Bronchial epithelial cell (primary cell): ENCODE results near the gene EML4. TPM values are rescaled to one million over a fixed set of nuclear protein-coding genes. Genes with fewer than 3 reads are reported as not detected.

Experiments used
- DNase-seq: peaks from one replicate; pipeline ENCODE4 v3.0.0-alpha.2; 2010; ENCODE audit warnings: low read depth
- FAIRE-seq: peaks from 2 replicates; lab custom pipeline; 2011; peaks lifted over from hg19 to GRCh38; lab: Jason Lieb, UNC
- H3K27me3 ChIP-seq: 2 replicates; pipeline ENCODE4 v1.5.1; 2011; ENCODE audit warnings: low read length; ENCODE audit not compliant: control insufficient read depth, insufficient read depth
- H3K36me3 ChIP-seq: 2 replicates; pipeline ENCODE4 v1.5.1; 2011; ENCODE audit warnings: low read length; ENCODE audit not compliant: control insufficient read depth, insufficient read depth
- H3K4me3 ChIP-seq: 2 replicates; pipeline ENCODE4 v1.5.1; 2011; ENCODE audit warnings: mild to moderate bottlenecking, low read depth, low read length, control low read depth
- total RNA-seq: library from RNA; depleted of rRNA; stranded (reverse); fragments of >200 nt; gene quantifications from 2 replicates; pipeline ENCODE4 v1.2.1, GENCODE V29; 2014
- TF ChIP-seq, protein P1 (sequence below): IDR thresholded peaks from 2 replicates; pipeline ENCODE4 v1.5.1; 2011; ENCODE audit warnings: mild to moderate bottlenecking, moderate library complexity, low read length, control low read depth, inconsistent platforms; ENCODE audit not compliant: insufficient read depth, severe bottlenecking

Gene EML4
- total RNA-seq, 1 donor from 2014 or later = 26.3 TPM

DNA sequence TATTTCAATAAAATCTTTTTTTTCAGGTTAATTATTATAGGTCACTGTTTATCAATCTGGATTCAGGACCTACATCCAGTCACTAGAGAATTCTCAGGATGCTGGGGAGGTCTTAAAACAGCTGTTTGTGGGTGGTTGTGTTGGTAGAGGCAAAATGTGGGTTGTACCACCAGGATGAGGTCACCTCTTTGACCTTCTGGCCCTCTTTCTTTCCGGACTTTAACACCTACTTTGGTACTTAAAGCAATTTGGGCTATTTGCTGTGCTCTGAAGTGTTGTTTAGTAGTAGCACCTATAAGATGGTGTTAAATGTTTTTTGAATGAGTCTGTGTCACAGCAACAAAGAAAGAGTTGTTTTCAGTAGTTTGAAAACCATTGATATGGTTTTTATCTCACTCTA, 14.6 kb downstream of the EML4 start:
- TF ChIP-seq, protein P1, sequence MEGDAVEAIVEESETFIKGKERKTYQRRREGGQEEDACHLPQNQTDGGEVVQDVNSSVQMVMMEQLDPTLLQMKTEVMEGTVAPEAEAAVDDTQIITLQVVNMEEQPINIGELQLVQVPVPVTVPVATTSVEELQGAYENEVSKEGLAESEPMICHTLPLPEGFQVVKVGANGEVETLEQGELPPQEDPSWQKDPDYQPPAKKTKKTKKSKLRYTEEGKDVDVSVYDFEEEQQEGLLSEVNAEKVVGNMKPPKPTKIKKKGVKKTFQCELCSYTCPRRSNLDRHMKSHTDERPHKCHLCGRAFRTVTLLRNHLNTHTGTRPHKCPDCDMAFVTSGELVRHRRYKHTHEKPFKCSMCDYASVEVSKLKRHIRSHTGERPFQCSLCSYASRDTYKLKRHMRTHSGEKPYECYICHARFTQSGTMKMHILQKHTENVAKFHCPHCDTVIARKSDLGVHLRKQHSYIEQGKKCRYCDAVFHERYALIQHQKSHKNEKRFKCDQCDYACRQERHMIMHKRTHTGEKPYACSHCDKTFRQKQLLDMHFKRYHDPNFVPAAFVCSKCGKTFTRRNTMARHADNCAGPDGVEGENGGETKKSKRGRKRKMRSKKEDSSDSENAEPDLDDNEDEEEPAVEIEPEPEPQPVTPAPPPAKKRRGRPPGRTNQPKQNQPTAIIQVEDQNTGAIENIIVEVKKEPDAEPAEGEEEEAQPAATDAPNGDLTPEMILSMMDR = no peak
- Histone ChIP-seq H3K36me3 (no peaks in the 10 kb centered on the region), H3K27me3 (no peaks in the 10 kb centered on the region), H3K4me3 (no peak overlapping the region)
- DNase-seq (no peak), FAIRE-seq (no peak)

DNA sequence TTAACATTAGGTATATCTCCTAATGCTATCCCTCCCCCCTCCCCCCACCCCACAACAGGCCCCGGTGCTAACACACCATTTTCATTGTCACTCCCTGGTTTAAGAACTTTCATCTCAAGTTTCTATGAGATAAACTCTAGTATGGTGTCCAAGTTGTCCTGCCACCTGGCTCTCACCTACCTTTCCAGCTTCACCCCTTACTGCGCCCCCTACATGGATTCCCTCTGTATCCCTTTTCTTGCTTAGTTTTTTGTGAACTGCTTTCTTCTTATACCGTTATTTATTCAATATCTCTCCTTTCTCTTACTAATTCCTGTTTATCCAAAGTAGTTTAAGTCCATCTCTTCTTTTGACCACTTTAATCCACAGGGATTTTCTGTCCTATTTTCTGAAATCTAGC, 15.2 kb downstream of the EML4 start:
- no peaks in the 10 kb centered on the region for H3K36me3 ChIP-seq
- no peak for DNase-seq
- FAIRE-seq = no peak
- H3K27me3 ChIP-seq = no peaks in the 10 kb centered on the region
- TF ChIP-seq, protein P1 = no peak
- no peak overlapping the region for H3K4me3 ChIP-seq

DNA sequence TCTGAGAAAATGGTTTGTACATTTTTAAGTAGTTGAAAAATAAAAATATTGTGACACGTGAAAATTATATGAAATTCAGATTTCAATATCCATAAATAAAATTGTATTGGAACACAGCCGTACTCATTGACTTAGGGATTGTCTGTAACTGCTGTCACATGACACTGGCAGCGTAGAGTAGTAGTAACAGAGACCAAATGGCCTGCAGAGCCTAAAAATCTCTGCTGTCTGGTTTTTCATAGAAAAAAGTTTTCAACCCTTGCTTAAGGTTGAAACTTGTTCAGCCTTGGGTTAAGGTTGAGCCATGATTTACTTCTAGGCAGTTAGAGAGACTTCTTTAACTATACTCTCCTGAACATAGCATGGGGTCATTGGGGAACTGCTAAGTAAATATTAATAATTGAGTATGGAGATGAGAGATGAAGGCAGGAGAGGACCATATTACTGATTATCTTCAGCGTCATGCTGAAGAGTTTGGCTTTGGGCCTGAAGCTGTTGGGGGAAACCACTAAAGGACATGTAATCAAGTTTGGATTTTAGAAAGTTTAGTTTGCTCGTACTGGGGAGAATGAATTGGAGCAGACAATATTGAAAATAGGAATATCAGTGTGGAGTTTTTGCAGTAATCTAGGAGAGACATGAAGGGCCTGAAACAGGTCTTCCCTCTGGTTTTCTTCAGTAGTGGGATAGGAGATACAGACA, 16.2 kb downstream of the EML4 start:
- no peaks in the 10 kb centered on the region for H3K36me3 ChIP-seq
- TF ChIP-seq, protein P1 = no peak
- FAIRE-seq (no peak), DNase-seq (no peak)
- no peaks in the 10 kb centered on the region for H3K27me3 ChIP-seq
- no peak overlapping the region for H3K4me3 ChIP-seq

DNA sequence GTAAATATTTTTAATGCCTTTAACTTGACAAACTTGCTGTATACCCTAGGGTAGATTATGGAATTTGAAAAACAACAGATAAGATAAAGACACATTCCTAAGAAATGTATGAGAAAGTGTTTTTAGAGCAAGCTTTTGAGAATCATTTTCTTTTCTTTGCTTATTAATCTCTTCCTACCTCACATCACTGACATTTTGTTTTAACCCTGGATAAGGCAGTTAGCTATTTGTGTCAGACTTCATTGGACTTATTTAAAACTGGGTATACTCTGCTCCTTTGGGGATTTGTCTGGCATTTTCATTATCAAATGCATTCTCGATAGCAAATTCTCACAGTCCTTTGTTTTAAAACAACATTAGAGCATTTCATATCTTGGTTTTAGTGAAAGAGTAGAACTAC, 17.2 kb downstream of the EML4 start:
- FAIRE-seq = no peak
- H3K27me3 ChIP-seq = no peaks in the 10 kb centered on the region
- H3K4me3 ChIP-seq = no peak overlapping the region
- DNase-seq = no peak
- H3K36me3 ChIP-seq = no peaks in the 10 kb centered on the region
- TF ChIP-seq, protein P1 = no peak

DNA sequence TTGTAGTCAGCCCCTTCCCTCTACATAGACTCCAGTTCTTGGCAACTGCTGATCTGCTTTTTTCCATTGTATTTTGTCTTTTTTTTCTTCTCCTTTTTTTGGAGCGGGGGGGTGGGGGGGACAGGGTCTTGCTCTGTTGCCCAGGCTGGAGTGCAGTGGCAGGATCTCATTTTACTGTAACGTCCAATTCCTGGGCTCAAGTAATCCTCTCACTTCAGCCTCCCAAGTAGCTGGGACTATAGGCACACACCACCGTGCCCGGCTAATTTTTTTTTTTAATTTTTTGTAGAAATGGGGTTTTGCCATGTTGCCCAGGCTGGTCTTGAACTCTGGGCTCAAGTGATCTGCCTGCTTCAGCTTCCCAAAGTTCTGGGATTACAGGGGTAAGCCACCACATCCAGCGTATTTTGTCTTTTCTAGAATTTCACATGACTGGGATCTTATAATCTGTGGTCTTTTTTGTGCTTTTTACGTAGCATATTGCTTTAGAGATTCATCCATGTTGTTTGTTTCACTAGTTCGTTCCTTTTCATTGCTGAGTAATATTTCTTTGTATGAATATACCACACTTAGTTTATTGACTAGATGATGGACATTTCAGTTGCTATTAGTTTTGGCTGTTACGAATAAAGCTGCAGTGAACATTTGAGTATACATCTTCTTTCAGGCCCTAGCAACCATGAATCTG, 17.9 kb downstream of the EML4 start:
- FAIRE-seq (no peak), DNase-seq (no peak)
- H3K36me3 ChIP-seq = no peaks in the 10 kb centered on the region
- H3K27me3 ChIP-seq = no peaks in the 10 kb centered on the region
- TF ChIP-seq, protein P1 = no peak
- no peak overlapping the region for H3K4me3 ChIP-seq
